GM20431 (cell line): ENCODE results near the gene BUB3.

Experiments
- in situ Hi-C: fragments of 300-500 bp; cut with MseI, MboI; formaldehyde crosslinking; loops from one replicate; pipeline ENCODE4 v1.15.0; 2020; ENCODE audit warnings: low sequenced_read_pairs; ENCODE audit not compliant: unreplicated experiment

The BUB3 gene

DNA sequence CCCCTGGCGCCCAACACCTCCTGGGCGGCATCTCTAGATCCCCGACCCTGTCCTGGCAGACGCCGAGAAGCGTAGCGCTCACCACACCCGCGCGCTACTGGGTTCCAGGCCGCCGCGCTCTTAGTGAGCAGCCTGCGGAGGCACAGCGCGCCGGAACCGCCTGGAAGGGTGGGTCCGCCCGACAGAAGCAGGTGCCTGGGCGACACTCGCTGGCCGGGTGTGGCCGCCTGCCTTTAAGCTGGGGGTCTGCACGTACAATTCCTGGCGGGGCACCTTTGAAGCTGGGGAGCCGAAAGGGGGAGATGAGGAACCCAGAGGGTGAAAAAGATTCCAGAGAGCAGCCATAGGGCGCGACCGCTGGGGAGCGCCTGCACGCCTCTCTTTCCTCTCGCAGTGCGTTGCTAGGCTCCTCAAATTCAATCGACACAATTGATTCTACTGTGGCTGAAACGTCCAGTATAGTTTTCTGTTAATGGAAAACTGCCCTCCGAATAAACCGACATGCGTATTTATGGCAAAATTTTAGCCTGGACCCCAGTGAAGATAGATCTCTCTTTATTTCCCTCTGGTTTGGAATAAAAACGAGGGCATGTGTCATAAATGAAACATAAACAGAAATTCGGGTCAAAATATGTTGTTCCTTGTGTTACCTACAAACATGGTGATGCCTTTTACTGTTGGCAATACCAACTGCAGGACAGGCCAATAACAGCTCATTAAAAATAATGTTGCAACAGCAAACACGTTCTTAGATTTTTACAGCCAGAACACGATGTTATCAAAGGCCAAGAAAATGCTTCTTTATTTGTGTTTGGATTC, 13.8 kb upstream of the BUB3 start:
- in situ Hi-C loops: loop anchor here (10.0 kb wide), 1 partner anchor 414 kb away; no protein-coding TSS in a partner anchor

DNA sequence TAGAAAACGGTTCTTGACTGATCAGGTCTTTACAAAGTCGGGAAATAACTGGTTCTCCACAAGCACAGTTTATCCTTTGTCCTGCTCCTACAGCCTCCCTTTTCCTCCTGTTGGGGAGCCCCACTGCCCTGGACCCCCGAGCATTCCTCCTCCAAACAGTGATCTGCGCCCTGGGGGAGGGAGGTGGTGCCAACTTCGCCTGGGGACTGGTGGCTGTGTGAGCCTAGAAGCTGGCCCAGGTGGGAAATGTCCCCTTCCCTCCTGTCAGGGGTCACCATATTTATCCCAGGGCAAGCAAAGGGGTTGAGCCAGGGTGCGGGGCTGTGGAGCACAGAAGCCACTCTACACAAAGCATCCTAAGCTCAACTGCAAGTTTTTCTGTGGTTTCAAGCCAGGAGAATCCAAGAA, 13.2 kb upstream of the BUB3 start:
- in situ Hi-C loops: loop anchor here (10.0 kb wide), 1 partner anchor 414 kb away; no protein-coding TSS in a partner anchor

DNA sequence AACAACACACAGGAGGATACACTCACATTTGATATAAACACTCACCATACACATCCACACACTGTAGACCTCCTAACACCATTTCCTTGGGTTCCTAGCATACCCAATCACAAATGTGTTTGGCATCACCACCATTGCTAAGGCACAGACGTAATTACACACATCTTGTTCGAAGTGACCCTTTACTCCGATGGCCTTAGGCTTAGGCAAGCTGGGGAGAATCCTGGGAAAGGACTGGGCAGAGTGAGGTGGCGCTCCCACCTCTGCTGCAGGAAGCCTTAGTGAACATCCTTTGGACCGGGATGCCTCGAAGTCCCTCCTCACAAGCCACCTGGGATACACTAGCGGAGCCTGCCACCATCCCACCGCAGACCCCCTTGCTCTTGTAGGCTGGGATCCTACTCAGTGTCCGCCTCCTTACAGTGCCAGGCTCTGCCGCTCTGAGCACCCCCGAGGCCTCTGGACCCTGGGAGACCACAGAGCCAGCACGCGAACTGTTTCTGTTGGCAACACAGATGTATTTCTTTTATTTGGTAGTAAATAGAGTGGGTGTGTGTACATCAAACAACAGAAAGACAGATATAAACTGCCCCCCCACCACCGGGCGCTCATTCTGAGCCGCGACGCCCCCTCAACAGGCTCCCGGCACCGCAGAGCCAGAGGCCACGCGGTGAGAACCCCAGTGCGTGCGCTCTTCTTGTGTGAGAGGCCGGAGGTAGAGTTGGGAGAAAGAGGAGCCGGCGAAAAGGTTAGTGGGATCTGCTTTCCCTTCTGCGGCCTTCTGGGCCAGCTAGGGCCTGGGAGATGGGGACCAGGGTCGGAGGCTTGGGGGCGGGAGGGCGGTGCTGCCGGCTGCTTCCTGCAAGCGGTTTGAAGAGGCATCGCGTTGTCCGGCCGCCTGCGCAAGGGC, 12.2 kb upstream of the BUB3 start:
- in situ Hi-C loops: loop anchor here (10.0 kb wide), 1 partner anchor 413 kb away; no protein-coding TSS in a partner anchor

DNA sequence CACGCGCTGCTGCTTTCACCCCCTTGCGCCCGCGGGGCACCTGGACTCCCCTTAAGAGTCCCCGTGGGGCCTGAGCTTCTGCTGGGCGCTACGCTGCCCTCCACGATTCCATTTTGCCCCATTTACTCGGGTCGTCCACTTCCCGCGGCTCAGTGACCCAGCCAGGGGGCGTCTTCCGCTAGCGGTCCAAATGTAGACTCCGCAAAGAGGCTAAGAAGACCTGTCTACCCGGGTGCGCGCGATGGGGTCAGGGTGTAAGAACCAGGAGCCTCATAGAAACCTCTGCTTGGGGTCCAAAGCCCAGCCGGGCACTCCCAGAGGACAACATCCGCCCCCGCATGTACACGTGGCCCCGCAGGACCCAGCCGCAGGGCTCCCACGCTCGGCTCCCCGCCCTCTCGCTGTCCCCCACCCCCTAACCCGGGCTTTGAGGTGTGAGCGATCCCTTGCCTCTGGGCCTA, 11.5 kb upstream of the BUB3 start:
- in situ Hi-C loops: loop anchor here (10.0 kb wide), 1 partner anchor 412 kb away; no protein-coding TSS in a partner anchor

DNA sequence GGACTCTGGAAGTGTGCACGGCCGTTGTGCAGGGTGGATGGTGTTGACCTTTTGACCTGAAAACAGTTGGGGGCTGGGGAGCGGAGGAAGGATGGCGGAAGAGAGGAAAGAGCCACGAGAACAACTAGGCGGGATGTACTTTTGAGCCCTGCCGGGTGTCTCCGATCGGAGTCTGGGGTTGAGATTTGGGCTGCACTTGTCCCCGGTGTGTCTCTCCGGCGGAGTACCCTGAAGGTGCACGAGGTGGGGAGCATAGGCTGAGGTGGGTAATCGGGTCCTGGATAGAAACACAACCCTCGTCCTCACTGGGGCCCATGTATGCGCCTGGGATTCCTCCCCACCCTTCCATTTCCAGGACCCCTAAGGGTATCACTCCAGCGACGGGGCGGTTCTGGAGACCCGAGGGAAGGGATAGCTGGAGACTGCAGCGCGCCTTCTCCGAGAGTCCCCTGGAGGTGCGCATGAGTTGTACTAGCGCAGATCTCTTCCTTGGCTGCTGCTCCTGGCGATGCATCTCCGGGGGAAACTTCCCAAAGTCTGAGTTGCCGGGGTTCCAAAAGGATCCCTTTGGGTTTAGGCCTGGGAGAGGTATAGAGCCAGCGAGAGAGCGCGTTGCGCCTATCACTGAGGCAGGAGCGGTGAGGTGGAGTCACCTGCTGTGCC, 10.9 kb upstream of the BUB3 start:
- in situ Hi-C loops: loop anchor here (10.0 kb wide), 1 partner anchor 412 kb away; no protein-coding TSS in a partner anchor

DNA sequence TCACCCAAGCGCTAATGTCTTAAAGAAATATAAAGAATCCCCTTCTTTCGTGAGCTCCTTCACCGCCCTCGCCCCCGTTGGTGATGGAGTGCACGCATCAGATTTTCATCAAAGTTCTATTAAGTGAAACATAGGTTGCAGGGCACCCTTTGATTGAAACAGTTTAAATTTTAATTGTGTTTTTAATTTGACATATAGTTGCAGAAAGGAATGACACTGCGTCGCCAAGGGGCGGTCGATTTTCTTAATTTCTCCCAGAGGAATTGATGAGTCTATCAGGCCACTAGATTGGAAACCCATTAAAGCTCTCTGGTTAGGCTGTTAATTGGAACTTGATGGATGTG, 10.4 kb upstream of the BUB3 start:
- in situ Hi-C loops: loop anchor here (10.0 kb wide), 1 partner anchor 411 kb away; no protein-coding TSS in a partner anchor

DNA sequence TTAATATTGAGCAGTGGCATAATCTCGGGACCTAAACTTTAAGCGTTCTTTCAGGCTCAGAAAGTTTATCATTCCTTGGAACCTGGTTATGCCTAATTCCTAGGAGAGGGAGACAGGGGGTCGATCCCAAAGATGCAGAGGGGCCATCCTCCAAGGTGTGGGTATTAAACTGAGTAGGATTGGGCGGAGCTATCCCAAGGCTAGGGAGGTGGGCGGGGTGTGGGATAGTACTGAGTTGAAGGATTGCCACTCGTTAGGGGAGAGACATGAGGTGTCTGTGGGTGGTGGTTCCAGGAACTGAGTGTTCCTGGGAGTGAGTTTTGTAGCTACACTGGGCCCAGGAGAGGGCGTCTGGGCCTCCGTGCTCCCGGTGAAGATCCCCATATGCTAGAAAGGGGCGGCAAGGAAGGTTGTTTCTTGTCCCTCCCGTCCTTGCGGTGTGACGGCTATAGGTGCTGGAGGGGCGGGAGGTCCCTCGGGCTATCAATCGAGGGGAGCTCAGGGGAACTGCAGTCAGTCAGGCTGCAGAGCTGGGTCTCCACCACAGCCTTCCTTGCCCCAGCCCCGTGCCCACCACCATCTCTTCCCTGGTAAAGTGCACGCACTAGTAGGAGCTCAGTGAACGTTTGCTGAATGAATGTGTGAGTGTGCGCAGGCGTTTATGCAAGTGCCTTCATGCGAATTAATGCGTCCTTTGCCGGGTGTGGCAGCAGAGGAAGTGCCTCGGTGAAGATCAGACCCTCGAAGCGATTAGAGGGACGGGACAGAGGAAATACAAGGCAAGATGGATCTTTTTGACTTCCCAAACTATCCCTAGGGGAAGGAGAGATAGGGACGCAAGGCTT, 9.3 kb upstream of the BUB3 start:
- in situ Hi-C loops: loop anchor here (10.0 kb wide), 1 partner anchor 410 kb away; no protein-coding TSS in a partner anchor

DNA sequence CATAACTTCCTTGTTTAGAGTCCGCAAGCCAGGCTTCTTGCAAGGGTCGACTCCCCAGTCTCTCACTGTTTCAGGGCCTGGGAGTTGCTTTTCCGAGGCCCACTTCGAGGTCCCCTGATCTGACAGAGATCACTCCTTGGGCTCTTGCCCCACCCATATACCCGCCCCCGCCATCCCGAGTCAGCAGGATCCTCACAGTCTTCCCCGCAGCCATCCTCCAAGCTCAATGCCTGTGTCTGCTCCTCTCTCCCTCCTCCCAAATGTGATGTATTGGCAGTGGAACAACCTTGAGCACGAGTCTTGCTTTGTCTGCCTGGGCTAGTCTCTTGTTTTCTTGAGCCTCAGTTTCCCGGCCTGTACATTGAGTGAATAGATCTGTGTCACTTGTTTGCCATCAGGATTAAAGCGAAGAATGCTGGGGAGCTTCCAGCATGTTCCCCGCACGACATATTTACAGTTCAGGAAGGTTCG, 8.6 kb upstream of the BUB3 start:
- in situ Hi-C loops: loop anchor here (10.0 kb wide), 1 partner anchor 409 kb away; no protein-coding TSS in a partner anchor

DNA sequence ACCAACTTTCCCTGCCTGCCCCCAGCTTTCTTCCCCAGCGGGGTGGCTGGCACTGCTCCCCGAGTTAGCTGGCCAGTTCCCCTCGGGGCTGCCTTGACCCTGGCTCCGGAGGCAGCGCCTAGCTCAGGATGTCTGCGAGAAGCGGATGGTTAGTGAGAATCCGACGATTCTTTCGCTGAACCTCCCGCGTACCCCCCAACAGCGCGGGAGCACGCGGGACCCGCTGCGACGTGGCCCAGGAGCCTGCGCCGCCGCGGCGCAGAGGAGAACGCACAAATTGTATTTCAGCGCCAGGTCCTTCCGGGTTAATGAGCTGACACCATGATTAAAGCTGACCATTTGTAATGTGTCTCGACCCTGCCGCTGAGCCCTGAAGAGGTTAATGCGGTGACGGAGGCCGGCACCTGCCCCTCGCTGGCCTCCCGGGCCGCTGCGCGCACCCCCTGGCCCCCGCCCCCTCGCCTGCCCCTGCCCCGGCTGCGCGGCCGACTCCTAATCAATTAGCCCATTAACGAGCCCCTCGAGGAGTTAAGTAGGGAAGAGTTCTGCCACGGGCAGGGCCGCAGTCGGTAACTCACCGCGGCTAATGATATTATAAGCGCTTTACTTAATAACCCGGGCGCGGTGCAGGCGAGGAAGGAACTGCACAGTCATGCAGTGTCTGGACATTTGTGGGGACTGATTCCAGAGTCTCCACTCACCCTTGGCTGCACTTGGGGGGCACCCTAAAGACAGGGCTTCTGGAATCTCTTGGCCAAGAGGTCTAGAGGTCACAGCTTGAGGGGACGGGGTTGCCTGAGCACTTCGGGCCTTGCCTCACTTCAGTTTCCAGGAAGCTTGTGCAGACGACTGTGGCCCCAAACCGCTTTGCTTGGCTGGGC, 7.9 kb upstream of the BUB3 start:
- in situ Hi-C loops: loop anchor here (10.0 kb wide), 1 partner anchor 409 kb away; no protein-coding TSS in a partner anchor

DNA sequence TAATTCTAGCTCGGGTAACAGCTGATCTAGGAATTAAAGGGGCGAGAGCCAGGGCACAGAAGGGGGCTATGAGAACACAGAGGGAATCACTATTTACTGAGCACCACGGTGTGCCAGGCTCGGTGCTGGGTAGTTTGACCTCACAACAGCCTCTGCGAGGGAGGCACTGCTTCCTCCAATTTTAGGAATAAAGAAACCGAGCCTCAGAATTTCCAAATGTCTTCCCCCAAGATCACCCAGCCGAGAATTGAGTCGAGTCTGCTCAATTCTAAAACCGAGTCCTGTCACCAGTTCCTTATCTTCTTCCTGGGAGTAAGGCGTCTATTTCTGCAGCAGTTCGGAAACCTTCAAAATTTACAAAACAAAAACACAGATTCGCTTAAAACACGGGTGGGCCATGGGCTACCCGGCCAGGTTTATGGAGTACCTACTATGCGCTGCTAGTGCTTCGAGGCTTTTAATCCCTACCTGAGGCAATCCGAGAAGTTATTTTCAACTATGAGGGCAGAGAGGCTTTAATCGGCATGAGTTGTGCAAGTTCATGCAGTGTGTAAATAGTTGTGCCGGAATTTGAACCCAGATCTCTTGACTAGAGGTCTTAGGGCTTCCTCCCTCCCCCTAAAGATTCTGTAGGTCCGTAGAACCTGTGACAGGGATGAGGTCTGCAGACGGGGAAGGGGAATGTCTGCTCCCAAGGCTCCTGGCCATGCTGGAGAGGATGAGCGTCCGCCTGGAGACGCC, 7.1 kb upstream of the BUB3 start:
- in situ Hi-C loops: loop anchor here (10.0 kb wide), 1 partner anchor 408 kb away; no protein-coding TSS in a partner anchor

DNA sequence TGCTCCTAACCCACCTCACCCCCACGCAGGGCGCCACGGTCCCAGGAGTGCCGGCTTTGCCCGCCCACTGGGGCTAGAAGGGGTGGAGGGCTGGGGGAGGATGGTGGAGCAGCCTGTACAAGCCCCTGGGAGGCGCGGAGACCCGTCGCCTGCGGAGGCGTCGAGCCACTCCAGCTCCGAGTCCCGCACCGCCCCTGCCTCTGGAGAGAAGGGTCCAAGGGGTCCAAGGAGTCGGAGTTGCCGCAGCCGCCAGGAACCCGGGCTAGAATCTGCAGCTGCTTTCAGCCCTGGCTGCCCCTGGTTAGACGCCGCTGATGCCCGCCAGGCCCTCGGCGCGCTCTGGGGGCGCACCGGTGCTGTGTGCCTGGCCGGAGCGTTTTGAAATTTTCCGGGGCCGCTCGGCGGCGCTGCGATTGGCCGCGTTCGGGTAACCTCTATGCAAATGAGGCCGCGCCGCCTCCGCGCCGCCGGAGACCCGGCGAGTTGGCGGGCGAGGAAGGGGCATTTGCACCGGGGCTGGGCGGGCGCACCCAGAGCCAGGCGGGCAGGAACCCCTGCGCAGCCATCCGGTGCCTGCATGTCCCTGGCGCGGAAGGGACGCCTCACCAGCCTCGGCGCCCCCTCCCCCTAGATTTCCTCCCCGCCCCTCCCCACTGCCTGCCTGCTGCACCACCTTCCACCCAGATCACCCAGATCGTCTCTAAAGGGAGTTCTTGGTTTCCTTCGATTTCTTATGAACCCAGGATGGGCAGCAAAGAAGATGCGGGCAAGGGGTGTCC, 6.4 kb upstream of the BUB3 start, which contains the start of gene HMX2:
HMX2 (plus strand) TSS at position 502 of the 779 bp plus-strand sequence; CDS start at position 745, 243 bp downstream.
- in situ Hi-C loops: loop anchor here (10.0 kb wide), 1 partner anchor 407 kb away; no protein-coding TSS in a partner anchor

DNA sequence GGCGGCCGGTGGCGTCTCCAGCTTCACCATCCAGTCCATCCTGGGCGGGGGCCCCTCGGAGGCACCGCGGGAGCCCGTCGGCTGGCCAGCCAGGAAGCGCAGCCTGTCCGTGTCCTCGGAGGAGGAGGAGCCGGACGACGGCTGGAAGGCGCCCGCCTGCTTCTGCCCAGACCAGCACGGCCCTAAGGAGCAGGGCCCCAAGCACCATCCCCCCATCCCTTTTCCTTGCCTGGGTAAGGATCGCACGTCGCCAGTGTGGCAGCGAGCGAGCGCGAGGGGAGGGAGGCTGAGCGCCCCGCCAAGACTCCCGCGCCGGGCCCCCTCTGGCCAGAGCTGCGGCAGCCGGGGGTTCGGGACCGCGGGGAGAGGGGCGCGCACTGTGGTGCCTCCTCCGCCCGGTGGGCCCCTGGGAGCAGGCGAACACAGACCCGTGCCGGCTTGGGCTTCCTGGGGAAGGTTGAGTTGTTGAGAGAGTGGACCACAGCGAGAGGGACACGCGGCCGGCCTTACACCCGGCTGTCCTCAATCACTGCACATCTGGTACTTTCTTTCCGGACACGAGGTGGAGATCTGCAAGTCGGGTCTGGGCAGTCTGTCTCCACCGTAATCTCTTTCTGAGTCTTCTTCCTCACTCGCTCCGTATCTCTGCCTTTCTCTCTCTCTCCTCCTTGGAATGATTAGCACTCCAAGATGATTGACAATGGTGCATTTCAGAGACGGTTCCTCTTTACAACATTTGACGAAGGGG, 5.6 kb upstream of the BUB3 start:
- in situ Hi-C loops: loop anchor here (10.0 kb wide), 1 partner anchor 406 kb away; no protein-coding TSS in a partner anchor

DNA sequence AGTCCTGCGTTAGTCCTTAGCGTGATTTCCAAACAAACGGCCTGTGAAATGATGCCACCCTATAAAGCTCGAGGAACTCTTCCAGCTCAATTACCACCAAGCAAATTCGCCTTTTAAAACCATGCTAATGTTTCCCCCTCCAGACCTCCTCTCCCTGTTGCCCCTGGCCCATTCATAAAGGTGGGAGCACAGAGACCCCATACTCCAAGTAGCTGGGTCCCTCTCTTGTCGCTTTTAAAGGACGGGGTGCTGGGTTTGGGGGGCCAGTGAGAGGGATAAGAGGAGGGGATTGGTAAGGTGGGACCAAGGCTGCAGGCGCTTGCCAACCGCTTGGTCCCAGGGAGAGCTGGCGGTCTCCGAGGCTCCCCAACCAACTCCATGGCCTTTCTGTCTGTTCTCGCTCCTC, 5.0 kb upstream of the BUB3 start:
- in situ Hi-C loops: loop anchor here (10.0 kb wide), 1 partner anchor 406 kb away; no protein-coding TSS in a partner anchor

DNA sequence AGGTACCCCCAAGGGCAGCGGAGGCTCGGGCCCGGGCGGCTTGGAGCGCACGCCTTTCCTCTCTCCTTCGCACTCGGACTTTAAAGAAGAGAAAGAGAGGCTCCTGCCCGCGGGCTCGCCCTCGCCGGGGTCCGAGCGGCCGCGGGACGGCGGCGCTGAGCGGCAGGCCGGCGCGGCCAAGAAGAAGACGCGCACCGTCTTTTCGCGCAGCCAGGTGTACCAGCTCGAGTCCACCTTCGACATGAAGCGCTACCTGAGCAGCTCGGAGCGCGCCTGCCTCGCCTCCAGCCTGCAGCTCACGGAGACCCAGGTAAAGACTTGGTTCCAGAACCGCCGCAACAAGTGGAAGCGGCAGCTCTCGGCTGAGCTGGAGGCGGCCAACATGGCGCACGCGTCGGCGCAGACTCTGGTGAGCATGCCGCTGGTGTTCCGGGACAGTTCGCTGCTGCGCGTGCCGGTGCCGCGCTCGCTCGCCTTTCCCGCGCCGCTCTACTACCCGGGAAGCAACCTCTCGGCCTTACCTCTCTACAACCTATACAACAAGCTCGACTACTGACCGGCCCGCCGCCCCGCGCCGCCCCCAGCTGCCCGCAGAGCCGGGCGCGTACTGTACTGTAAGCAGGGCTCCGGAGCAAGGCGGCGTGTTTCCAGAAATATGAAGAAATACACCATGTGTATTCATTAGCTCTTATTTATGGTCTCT, 4.5 kb upstream of the BUB3 start:
- in situ Hi-C loops: loop anchor here (10.0 kb wide), 1 partner anchor 405 kb away; no protein-coding TSS in a partner anchor
